ENCODE measurements around the gene CHCHD6. TPM values are rescaled to one million over a fixed set of nuclear protein-coding genes. Genes with fewer than 3 reads are reported as not detected.

Gene CHCHD6
- total and polyA plus RNA-seq, 2 donors (not counting 3 experiments of a cell fraction or from before 2014, with no cell fraction given) = 8.4 to 10.1 TPM

- dilution Hi-C loops (cut with MboI; ENCODE audit: extremely low pct_ligation_motif_present, low sequenced_read_pairs) (no loop called here), intact Hi-C loops (cut with micrococcal nuclease) (no loop called here)
- no peaks in the 10 kb centered on the region for H3K9me3 ChIP-seq (replicated peaks; ENCODE audit: control insufficient read depth, insufficient read depth, low read length)
- no peak overlapping the region for H2AFZ ChIP-seq (ENCODE audit: low read depth, low read length)
- H3K27me3 ChIP-seq (ENCODE audit: control insufficient read depth in 2 of 2, insufficient read depth in 2 of 2, low read length in 2 of 2) = no peaks in the 10 kb centered on the region
- H3K27ac ChIP-seq (ENCODE audit: insufficient read depth, low read depth, low read length) = no peak overlapping the region
- no peaks in the 10 kb centered on the region for H3K79me2 ChIP-seq (ENCODE audit: control insufficient read depth, insufficient read depth, low read length)
- no TSS peak for BruUV-seq (replicated peaks)
- H4K20me1 ChIP-seq (replicated peaks; ENCODE audit: control insufficient read depth, extremely low read depth, insufficient read depth, low read length) = no peaks in the 10 kb centered on the region
- H3K4me2 ChIP-seq (ENCODE audit: insufficient read depth, low read length) = no peak overlapping the region
- FAIRE-seq (no peak), DNase-seq (ENCODE audit: low read depth, low spot score) (no peak)
- no peak overlapping the region for H3K4me3 ChIP-seq (replicated peaks in 1 of 3; ENCODE audit: insufficient read depth in 1 of 3, low read depth in 1 of 3, low read length in 3 of 3)
- no peaks in the 10 kb centered on the region for H3K9me1 ChIP-seq (replicated peaks; ENCODE audit: control insufficient read depth, extremely low read depth, insufficient read depth, low read length)
- no peaks in the 10 kb centered on the region for H3K4me1 ChIP-seq (ENCODE audit: control insufficient read depth, extremely low read depth, insufficient read depth, low read length)
- ChIA-PET CTCF (no interaction called here), POLR2A (no interaction called here)
- TF ChIP-seq JUN (IDR thresholded peaks at IDR 0.05; ENCODE audit: borderline replicate concordance, insufficient read depth, insufficient read length, low read depth) (no peak), POLR2AphosphoS5 (IDR thresholded peaks at IDR 0.05; ENCODE audit: insufficient read depth, low read depth, low read length) (no peak), FOS (IDR thresholded peaks at IDR 0.05; ENCODE audit: borderline replicate concordance, insufficient read depth, low read length) (no peak), GATA2 (IDR thresholded peaks at IDR 0.05; ENCODE audit: insufficient read depth, insufficient read length, low read depth, low read length) (no peak), EZH2 (IDR thresholded peaks at IDR 0.05; ENCODE audit: borderline replicate concordance, low read depth, low read length, severe bottlenecking) (no peak), CTCF (IDR thresholded peaks at IDR 0.05; ENCODE audit: extremely low read depth in 1 of 2, insufficient read depth in 1 of 2, low read depth in 1 of 2, low read length in 2 of 2) (no peak), MAX (IDR thresholded peaks at IDR 0.05; ENCODE audit: insufficient read depth, insufficient read length) (no peak), POLR2A (IDR thresholded peaks at IDR 0.05; ENCODE audit: low read depth, low read length) (no peak), MYC (IDR thresholded peaks at IDR 0.05; ENCODE audit: low read depth, low read length) (no peak)
- H3K36me3 ChIP-seq (ENCODE audit: control insufficient read depth in 2 of 2, extremely low read depth in 1 of 2, insufficient read depth in 2 of 2, low read length in 2 of 2) = no peaks in the 10 kb centered on the region
- H3K9ac ChIP-seq (replicated peaks; ENCODE audit: extremely low read depth, insufficient read depth, low read length) = no peak overlapping the region
Observed at GRCh38 chr3:126768903-126769302, 64.9 kb downstream of the CHCHD6 start.

Measured in endothelial cell of umbilical vein (primary cell).